Endothelial cell of umbilical vein (primary cell): ENCODE results near the gene TKT. TPM values are rescaled to one million over a fixed set of nuclear protein-coding genes. Genes with fewer than 3 reads are reported as not detected.

Experiments used
- BruUV-seq: library from RNA; stranded (reverse); fragments of 400-500 nt; replicated peaks from 2 replicates; lab custom pipeline; 2021; lab: Mats Ljungman, UMichigan
- CTCF ChIA-PET: fragments of 300-600, 350-600 bp; sonication (Branson Sonifier 250); formaldehyde crosslinking; loops from one replicate; lab custom pipeline; 2021; ENCODE audit warnings: antibody characterized with exemption, inconsistent platforms; lab: Charles Lee
- POLR2A ChIA-PET: fragments of 300-600, 350-600 bp; sonication (Branson Sonifier 250); formaldehyde crosslinking; loops from one replicate; lab custom pipeline; 2021; ENCODE audit warnings: antibody characterized with exemption, inconsistent platforms; lab: Charles Lee
- DNase-seq: peaks from one replicate; pipeline ENCODE4 v3.0.0-alpha.2; 2011; ENCODE audit warnings: low read depth, low spot score
- FAIRE-seq: peaks from 2 replicates; lab custom pipeline; 2011; peaks lifted over from hg19 to GRCh38; lab: Jason Lieb, UNC
- H2AFZ ChIP-seq: 2 replicates; pipeline ENCODE4 v1.6.0; 2012; ENCODE audit warnings: low read depth, low read length, control low read depth, inconsistent platforms
- H3K27ac ChIP-seq: 2 replicates; pipeline ENCODE4 v1.5.1; 2011; ENCODE audit warnings: low read depth, mild to moderate bottlenecking, control low read depth, low read length, moderate library complexity; ENCODE audit not compliant: insufficient read depth
- H3K27me3 ChIP-seq, 2 experiments: 2 replicates each; pipeline versions ENCODE4 v1.6.0 to v1.6.1; 2011; ENCODE audit warnings: low read length in 2 of 2, mixed read lengths in 1 of 2; ENCODE audit not compliant: control insufficient read depth in 2 of 2, insufficient read depth in 2 of 2
- H3K36me3 ChIP-seq, 2 experiments: 2 replicates in 1 of 2; 3 replicates in 1 of 2; pipeline ENCODE4 v1.5.1; 2011; ENCODE audit warnings: low read length in 2 of 2, mild to moderate bottlenecking in 1 of 2, moderate library complexity in 1 of 2; ENCODE audit not compliant: control insufficient read depth in 2 of 2, insufficient read depth in 2 of 2; ENCODE audit errors: extremely low read depth in 1 of 2
- H3K4me1 ChIP-seq: 3 replicates; pipeline ENCODE4 v1.5.1; 2011; ENCODE audit warnings: mild to moderate bottlenecking, low read length; ENCODE audit not compliant: control insufficient read depth, insufficient read depth; ENCODE audit errors: extremely low read depth
- H3K4me2 ChIP-seq: 2 replicates; pipeline ENCODE4 v1.6.1; 2011; ENCODE audit warnings: low read length, control low read depth, mixed read lengths; ENCODE audit not compliant: insufficient read depth
- H3K4me3 ChIP-seq, 3 experiments: fragments of 200-600 bp in 1 of 3; sonication (generic), shearing (Covaris generic) in 1 of 3; replicated peaks in 1 of 3; 2 replicates each; pipeline ENCODE4 v1.5.1; 2011 to 2016; ENCODE audit warnings: control low read depth in 3 of 3, low read length in 3 of 3, mild to moderate bottlenecking in 2 of 3, inconsistent platforms in 1 of 3, low read depth in 1 of 3, moderate library complexity in 1 of 3; ENCODE audit not compliant: insufficient read depth in 1 of 3
- H3K79me2 ChIP-seq: 2 replicates; pipeline ENCODE4 v1.6.0; 2012; ENCODE audit warnings: low read length, inconsistent platforms; ENCODE audit not compliant: control insufficient read depth, insufficient read depth
- H3K9ac ChIP-seq: replicated peaks from 2 replicates; pipeline ENCODE3; 2011; ENCODE audit warnings: low read length, control low read depth; ENCODE audit not compliant: insufficient read depth; ENCODE audit errors: extremely low read depth
- H3K9me1 ChIP-seq: replicated peaks from 3 replicates; pipeline ENCODE4 v1.6.0; 2011; ENCODE audit warnings: mild to moderate bottlenecking, low read length; ENCODE audit not compliant: control insufficient read depth, insufficient read depth; ENCODE audit errors: extremely low read depth
- H3K9me3 ChIP-seq: replicated peaks from 2 replicates; pipeline ENCODE4 v1.5.1; 2012; ENCODE audit warnings: low read length, inconsistent platforms; ENCODE audit not compliant: control insufficient read depth, insufficient read depth
- H4K20me1 ChIP-seq: replicated peaks from 2 replicates; pipeline ENCODE3; 2011; ENCODE audit warnings: mild to moderate bottlenecking, low read length; ENCODE audit not compliant: control insufficient read depth, insufficient read depth; ENCODE audit errors: extremely low read depth
- EZH2 ChIP-seq: IDR thresholded peaks from 2 replicates; pipeline ENCODE4 v1.6.1; 2012; ENCODE audit warnings: borderline replicate concordance, low read depth, mild to moderate bottlenecking, moderate library complexity, low read length, inconsistent platforms; ENCODE audit not compliant: severe bottlenecking
- FOS ChIP-seq: IDR thresholded peaks from 2 replicates; pipeline ENCODE4 v1.6.1; 2011; ENCODE audit warnings: mild to moderate bottlenecking, low read length, moderate library complexity, borderline replicate concordance; ENCODE audit not compliant: insufficient read depth
- GATA2 ChIP-seq: IDR thresholded peaks from 2 replicates; pipeline ENCODE4 v1.7.0; 2011; ENCODE audit warnings: low read depth, mild to moderate bottlenecking, moderate library complexity, mixed read lengths, low read length; ENCODE audit not compliant: insufficient read length, insufficient read depth
- MAX ChIP-seq: IDR thresholded peaks from 2 replicates; pipeline ENCODE4 v1.6.1; 2011; ENCODE audit not compliant: insufficient read depth, insufficient read length
- POLR2A ChIP-seq: IDR thresholded peaks from 2 replicates; pipeline ENCODE4 v1.6.1; 2012; ENCODE audit warnings: low read depth, mild to moderate bottlenecking, control low read depth, low read length
- POLR2AphosphoS5 ChIP-seq: IDR thresholded peaks from 2 replicates; pipeline ENCODE4 v1.6.1; 2012; ENCODE audit warnings: low read depth, mild to moderate bottlenecking, control low read depth, low read length, moderate library complexity; ENCODE audit not compliant: insufficient read depth
- dilution Hi-C: fragments of 300-500 bp; cut with MboI; formaldehyde crosslinking; loops from one replicate; pipeline ENCODE4 v1.15.0; 2019; ENCODE audit warnings: low sequenced_read_pairs; ENCODE audit not compliant: extremely low pct_ligation_motif_present
- intact Hi-C: fragments of 100-400 bp; cut with micrococcal nuclease; formaldehyde crosslinking; loops from one replicate; pipeline ENCODE4 v1.10.0; 2022
- polyA plus RNA-seq, 4 experiments: library from polyadenylated mRNA; depleted of rRNA in 3 of 4; stranded (reverse) in 3 of 4; unstranded in 1 of 4; fragments of >200 nt; gene quantifications; 2 replicates each; pipeline versions ENCODE4 v1.2.1 to v1.2.3, GENCODE V29; 2011 to 2012; ENCODE audit warnings: missing spikeins in 1 of 4
- small RNA-seq: library from RNA; depleted of rRNA; stranded (forward); fragments of <200 nt; gene quantifications from one replicate; pipeline ENCODE3, GENCODE V24; 2012; ENCODE audit warnings: low replicate concordance, low read depth; ENCODE audit not compliant: insufficient read depth, insufficient read length
- total RNA-seq: library from RNA; stranded (reverse); gene quantifications from 2 replicates; pipeline ENCODE4 v1.2.3, GENCODE V29; 2021

TKT gene
- total and polyA plus RNA-seq, 2 donors (not counting 3 experiments of a cell fraction or from before 2014, with no cell fraction given): 287 to 586 TPM

GRCh38 chr3:53175613-53176540 lies 79.9 kb downstream of the TKT start:
- Histone ChIP-seq H3K4me2 (no peak overlapping the region), H4K20me1 (no peaks in the 10 kb centered on the region), H3K27ac (no peak overlapping the region), H2AFZ (no peak overlapping the region), H3K4me1 (peaks cover 3% of the 10 kb centered on the region), H3K36me3 (peaks cover 2 to 11% of the 10 kb centered on the region in 2 experiments), H3K79me2 (no peaks in the 10 kb centered on the region), H3K9me1 (no peaks in the 10 kb centered on the region), H3K9me3 (no peaks in the 10 kb centered on the region), H3K9ac (no peak overlapping the region), H3K27me3 (no peaks in the 10 kb centered on the region), H3K4me3 (no peak overlapping the region)
- BruUV-seq: no TSS peak
- POLR2A ChIA-PET: no interaction called here
- intact Hi-C loops: no loop called here
- dilution Hi-C loops: no loop called here
- no peak for DNase-seq
- no peak for FAIRE-seq
- no peak for TF ChIP-seq EZH2
- TF ChIP-seq POLR2AphosphoS5: no peak
- no peak for TF ChIP-seq GATA2
- no peak for TF ChIP-seq MAX
- TF ChIP-seq POLR2A: no peak
- TF ChIP-seq FOS: no peak
- CTCF ChIA-PET: interaction anchor here (1.2 to 1.4 kb wide), 3 partner anchors 21 to 62 kb away, joined by 3 to 6 read pairs (median 3); no protein-coding TSS in a partner anchor

Small RNA genes within 50 kb of the gene (small RNA-seq; reads per million reads assigned to genes)
- gene RF00019: not detected

Other genes with a start within 250 kb of the TKT start
- gene SFMBT1, start 209.9 kb downstream of the TKT start, total RNA-seq: 4.6 and 6.0 TPM in 2 replicates
- 1.8 and 2.0 TPM in 2 replicates for gene SFMBT1, start 209.9 kb downstream of the TKT start, polyA plus RNA-seq
- 28.8 and 29.8 TPM in 2 replicates for gene RFT1, start 125.6 kb downstream of the TKT start, total RNA-seq
- gene RFT1, start 125.6 kb downstream of the TKT start, polyA plus RNA-seq: 39.9 TPM in 2 replicates
- gene PRKCD, start 94.8 kb downstream of the TKT start, total RNA-seq: 15.5 and 17.5 TPM in 2 replicates
- gene PRKCD, start 94.8 kb downstream of the TKT start, polyA plus RNA-seq: 16.4 and 19.0 TPM in 2 replicates
- 28.5 and 38.0 TPM in 2 replicates for gene DCP1A, start 91.5 kb upstream of the TKT start, total RNA-seq
- 29.5 and 32.3 TPM in 2 replicates for gene DCP1A, start 91.5 kb upstream of the TKT start, polyA plus RNA-seq
- gene CACNA1D, start 238.6 kb upstream of the TKT start, total RNA-seq: not detected in 2 replicates
- 0.06 and 0.22 TPM in 2 replicates for gene CACNA1D, start 238.6 kb upstream of the TKT start, polyA plus RNA-seq